ENCODE measurements around the gene RACGAP1. TPM values are rescaled to one million over a fixed set of nuclear protein-coding genes. Genes with fewer than 3 reads are reported as not detected.
A peak's percentile ranks its signal among the peaks of the same experiment; 100 is the strongest.

RACGAP1 gene
- total and polyA plus RNA-seq, 12 donors, result 1.0 to 17.8 (median 3.9) TPM

DNA sequence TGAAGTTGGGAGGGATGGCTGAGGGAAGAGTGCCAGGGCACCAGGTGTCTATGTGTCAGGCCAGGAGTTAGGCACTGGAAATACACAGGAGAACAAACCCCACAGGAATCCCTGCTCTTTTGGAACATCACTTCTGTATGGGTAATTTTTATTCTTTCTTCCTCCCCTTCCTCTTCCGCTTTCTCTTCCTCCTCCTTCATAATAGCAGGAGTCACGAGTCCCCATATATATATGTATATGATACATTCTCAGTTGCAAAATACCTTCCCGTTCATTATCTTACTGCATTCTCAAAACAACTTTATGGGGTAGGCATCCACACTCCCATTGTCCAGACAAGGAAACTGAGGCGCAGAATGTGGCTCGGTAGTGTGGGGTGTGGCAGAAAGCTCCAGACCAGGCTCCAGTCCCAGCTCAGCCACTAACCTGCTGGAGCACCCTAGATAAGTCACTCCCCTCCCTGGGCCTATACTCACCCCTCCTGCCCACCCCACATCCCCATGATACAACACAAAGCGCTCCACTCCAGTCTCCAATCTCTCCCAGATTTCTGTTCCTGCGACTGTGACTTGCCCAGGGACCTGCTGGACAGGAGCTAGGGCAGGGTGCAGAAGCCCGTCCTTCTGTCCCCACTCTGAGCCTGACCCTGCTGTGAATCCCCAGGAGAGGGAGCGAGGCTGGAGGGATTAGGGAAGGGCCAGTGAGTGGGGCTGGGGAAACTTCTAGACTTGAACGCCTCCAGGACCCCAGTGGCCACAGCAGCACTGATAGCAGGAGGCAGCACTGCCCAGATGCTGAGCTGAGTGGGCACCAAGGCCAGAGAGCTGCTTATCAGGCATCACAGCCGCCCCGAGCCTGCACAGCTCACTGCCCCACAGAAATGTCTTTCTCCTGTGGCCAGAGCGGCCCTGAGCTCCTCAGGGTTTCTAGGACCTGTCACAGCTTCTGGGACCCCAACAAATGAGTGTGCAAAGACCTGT lies 76.1 kb downstream of the RACGAP1 start:
- no peak overlapping the region for H3K27ac ChIP-seq
- TF ChIP-seq, protein P1, sequence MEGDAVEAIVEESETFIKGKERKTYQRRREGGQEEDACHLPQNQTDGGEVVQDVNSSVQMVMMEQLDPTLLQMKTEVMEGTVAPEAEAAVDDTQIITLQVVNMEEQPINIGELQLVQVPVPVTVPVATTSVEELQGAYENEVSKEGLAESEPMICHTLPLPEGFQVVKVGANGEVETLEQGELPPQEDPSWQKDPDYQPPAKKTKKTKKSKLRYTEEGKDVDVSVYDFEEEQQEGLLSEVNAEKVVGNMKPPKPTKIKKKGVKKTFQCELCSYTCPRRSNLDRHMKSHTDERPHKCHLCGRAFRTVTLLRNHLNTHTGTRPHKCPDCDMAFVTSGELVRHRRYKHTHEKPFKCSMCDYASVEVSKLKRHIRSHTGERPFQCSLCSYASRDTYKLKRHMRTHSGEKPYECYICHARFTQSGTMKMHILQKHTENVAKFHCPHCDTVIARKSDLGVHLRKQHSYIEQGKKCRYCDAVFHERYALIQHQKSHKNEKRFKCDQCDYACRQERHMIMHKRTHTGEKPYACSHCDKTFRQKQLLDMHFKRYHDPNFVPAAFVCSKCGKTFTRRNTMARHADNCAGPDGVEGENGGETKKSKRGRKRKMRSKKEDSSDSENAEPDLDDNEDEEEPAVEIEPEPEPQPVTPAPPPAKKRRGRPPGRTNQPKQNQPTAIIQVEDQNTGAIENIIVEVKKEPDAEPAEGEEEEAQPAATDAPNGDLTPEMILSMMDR (IDR thresholded peaks at IDR 0.05), result no peak
- ATAC-seq (no peak), DNase-seq (no peak)
- no peak overlapping the region for H3K4me3 ChIP-seq
- H3K4me1 ChIP-seq, result peaks cover 0 to 27% (median 10%) of the 10 kb centered on the region in 9 donors
- no peaks in the 10 kb centered on the region for H3K9me3 ChIP-seq
- intact Hi-C loops (cut with DNase I), result loop anchor here in 6 of 10 donors (5.0 to 10.0 kb wide), 3 partner anchors 82 to 246 kb away; no protein-coding TSS in a partner anchor
- H3K27me3 ChIP-seq, result peaks cover 0 to 25% (median 16%) of the 10 kb centered on the region in 7 donors
- 84 to 88% methylated on average over 13 of the region's 13 CpGs for WGBS, 2 donors
- no peaks in the 10 kb centered on the region for H3K36me3 ChIP-seq

- intact Hi-C loops (cut with DNase I), result loop anchor here in 6 of 10 donors (5.0 to 10.0 kb wide), 3 partner anchors 80 to 247 kb away; no protein-coding TSS in a partner anchor
- H3K27ac ChIP-seq, result no peak overlapping the region
- ATAC-seq (no peak), DNase-seq (no peak)
- no peaks in the 10 kb centered on the region for H3K36me3 ChIP-seq
- WGBS, 2 donors, result 82% methylated on average over 7 of the region's 7 CpGs
- TF ChIP-seq, protein P1 (IDR thresholded peaks at IDR 0.05), result no peak
- no peaks in the 10 kb centered on the region for H3K9me3 ChIP-seq
- no peak overlapping the region for H3K4me3 ChIP-seq
- peaks cover 0 to 29% (median 10%) of the 10 kb centered on the region in 9 donors for H3K4me1 ChIP-seq
- H3K27me3 ChIP-seq, result peaks cover 0 to 13% (median 4%) of the 10 kb centered on the region in 7 donors
These were observed 77.6 kb downstream of the RACGAP1 start for GRCh38 chr12:49947593-49948226.

DNA sequence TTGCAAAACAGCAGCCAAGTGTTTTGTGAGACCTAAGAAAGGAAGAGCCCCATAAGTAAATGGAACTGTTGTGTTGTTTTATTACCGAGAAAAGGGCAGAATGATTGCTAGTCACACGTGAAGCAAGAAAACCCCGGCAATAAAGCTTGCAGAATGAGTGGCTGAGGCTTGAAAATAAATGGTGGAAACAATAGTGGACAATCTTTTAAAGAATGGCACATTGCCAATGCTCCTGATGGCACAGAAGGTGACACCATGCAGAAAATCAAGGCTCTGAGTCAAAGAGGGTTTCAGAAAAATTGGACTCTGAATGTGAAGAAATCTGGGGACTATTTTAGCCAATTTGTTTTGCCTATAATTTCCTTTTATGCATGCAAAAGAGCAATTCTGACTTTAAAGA lies 78.8 kb downstream of the RACGAP1 start:
- TF ChIP-seq, protein P1 (IDR thresholded peaks at IDR 0.05), result no peak
- Histone ChIP-seq H3K4me3 (no peak overlapping the region), H3K9me3 (no peaks in the 10 kb centered on the region), H3K27ac (no peak overlapping the region), H3K36me3 (no peaks in the 10 kb centered on the region), H3K27me3 (peaks cover 0 to 12% (median 0%) of the 10 kb centered on the region in 7 donors), H3K4me1 (peaks cover 0 to 26% (median 10%) of the 10 kb centered on the region in 9 donors)
- 80 to 92% methylated on average over 3 of the region's 3 CpGs for WGBS, 2 donors
- intact Hi-C loops (cut with DNase I), result loop anchor here in 6 of 10 donors (5.0 to 10.0 kb wide), 3 partner anchors 79 to 248 kb away; no protein-coding TSS in a partner anchor
- DNase-seq (no peak), ATAC-seq (no peak)

DNA sequence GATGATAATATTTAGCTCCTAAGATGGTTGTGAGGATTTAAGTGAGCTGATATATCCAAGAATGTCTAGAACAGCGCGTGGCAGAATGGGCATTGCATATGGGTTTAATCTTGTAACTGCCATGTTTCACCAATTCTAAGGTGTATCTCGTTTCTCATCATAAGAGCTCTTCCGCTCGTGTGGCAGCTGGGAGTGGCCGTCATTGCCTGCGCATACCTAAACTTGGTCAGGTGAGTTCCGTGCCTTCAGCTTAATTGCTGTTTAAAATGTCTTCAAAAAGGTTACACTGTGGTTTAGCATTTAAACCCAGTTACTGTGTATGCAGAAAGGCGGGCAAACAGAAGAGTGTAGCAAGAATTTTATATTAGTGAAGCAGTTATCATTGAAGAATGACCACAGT lies 79.2 kb downstream of the RACGAP1 start:
- peaks cover 0 to 26% (median 10%) of the 10 kb centered on the region in 9 donors for H3K4me1 ChIP-seq
- no peak for ATAC-seq
- intact Hi-C loops (cut with DNase I), result loop anchor here in 6 of 10 donors (5.0 to 10.0 kb wide), 3 partner anchors 79 to 249 kb away; no protein-coding TSS in a partner anchor
- no peak for DNase-seq
- peak overlapping the region in 4 of 10 donors; percentile 15 to 65 (median 58) for H3K27ac ChIP-seq
- H3K9me3 ChIP-seq, result no peaks in the 10 kb centered on the region
- no peak overlapping the region for H3K4me3 ChIP-seq
- peaks cover 0 to 12% (median 0%) of the 10 kb centered on the region in 7 donors for H3K27me3 ChIP-seq
- WGBS, 2 donors, result 90 to 93% methylated on average over 9 of the region's 9 CpGs
- H3K36me3 ChIP-seq, result no peaks in the 10 kb centered on the region
- TF ChIP-seq, protein P1 (IDR thresholded peaks at IDR 0.05), result no peak
